Measurements from ENCODE around the gene ERO1B. TPM values are rescaled to one million over a fixed set of nuclear protein-coding genes. Genes with fewer than 3 reads are reported as not detected.

ERO1B gene
- total and polyA plus RNA-seq, 2 of the 13 experiments (the other 11 are each of a cell fraction or from before 2014, with no cell fraction given): 1.6 to 2.1 TPM

DNA sequence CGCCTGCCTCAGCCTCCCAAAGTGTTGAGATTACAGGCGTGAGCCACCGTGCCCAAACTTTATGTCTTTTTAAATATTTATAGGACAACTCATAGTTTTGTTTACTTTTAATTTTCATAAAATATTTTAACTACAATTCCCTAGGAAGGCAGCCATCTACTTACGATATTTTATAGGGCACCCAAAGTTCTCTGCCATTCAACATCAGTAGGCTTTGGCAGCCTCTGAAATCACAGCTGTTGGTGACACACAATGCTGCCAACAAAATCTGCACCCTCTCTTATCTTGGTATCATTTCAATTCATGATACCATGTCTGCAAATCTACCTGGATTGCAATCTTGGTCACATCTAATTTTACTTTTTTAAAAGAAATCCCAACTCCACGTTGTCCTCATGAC, 27.1 kb upstream of the ERO1B start (continued):
- TF ChIP-seq, protein P1, sequence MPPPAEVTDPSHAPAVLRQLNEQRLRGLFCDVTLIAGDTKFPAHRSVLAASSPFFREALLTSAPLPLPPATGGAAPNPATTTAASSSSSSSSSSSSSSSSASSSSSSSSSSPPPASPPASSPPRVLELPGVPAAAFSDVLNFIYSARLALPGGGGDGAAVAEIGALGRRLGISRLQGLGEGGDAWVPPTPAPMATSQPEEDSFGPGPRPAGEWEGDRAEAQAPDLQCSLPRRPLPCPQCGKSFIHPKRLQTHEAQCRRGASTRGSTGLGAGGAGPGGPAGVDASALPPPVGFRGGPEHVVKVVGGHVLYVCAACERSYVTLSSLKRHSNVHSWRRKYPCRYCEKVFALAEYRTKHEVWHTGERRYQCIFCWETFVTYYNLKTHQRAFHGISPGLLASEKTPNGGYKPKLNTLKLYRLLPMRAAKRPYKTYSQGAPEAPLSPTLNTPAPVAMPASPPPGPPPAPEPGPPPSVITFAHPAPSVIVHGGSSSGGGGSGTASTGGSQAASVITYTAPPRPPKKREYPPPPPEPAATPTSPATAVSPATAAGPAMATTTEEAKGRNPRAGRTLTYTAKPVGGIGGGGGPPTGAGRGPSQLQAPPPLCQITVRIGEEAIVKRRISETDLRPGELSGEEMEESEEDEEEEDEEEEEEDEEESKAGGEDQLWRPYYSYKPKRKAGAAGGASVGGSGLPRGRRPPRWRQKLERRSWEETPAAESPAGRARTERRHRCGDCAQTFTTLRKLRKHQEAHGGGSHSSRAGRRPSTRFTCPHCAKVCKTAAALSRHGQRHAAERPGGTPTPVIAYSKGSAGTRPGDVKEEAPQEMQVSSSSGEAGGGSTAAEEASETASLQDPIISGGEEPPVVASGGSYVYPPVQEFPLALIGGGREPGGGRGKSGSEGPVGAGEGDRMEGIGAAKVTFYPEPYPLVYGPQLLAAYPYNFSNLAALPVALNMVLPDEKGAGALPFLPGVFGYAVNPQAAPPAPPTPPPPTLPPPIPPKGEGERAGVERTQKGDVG (CRISPR knock-in tag; IDR thresholded peaks at IDR 0.05; ENCODE audit: borderline replicate concordance): no peak
- TF ChIP-seq, protein P2, sequence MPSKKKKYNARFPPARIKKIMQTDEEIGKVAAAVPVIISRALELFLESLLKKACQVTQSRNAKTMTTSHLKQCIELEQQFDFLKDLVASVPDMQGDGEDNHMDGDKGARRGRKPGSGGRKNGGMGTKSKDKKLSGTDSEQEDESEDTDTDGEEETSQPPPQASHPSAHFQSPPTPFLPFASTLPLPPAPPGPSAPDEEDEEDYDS (CRISPR knock-in tag; IDR thresholded peaks at IDR 0.05): no peak
- TF ChIP-seq U2AF2 (IDR thresholded peaks at IDR 0.05; ENCODE audit: low read depth, low read length): no peak
- TF ChIP-seq, protein P3, sequence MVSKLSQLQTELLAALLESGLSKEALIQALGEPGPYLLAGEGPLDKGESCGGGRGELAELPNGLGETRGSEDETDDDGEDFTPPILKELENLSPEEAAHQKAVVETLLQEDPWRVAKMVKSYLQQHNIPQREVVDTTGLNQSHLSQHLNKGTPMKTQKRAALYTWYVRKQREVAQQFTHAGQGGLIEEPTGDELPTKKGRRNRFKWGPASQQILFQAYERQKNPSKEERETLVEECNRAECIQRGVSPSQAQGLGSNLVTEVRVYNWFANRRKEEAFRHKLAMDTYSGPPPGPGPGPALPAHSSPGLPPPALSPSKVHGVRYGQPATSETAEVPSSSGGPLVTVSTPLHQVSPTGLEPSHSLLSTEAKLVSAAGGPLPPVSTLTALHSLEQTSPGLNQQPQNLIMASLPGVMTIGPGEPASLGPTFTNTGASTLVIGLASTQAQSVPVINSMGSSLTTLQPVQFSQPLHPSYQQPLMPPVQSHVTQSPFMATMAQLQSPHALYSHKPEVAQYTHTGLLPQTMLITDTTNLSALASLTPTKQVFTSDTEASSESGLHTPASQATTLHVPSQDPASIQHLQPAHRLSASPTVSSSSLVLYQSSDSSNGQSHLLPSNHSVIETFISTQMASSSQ (IDR thresholded peaks at IDR 0.05; ENCODE audit: low read depth): no peak
- TF ChIP-seq, protein P3 (CRISPR knock-in tag; IDR thresholded peaks at IDR 0.05; ENCODE audit: borderline replicate concordance): no peak
